Ovary (tissue), 3 donors: ENCODE measurements around the gene SSPN.

Source experiments
- CTCF ChIP-seq, 3 donors: fragments of 450-650 bp in 2 of 3; fragments of 200-600 bp in 1 of 3; IDR thresholded peaks; one replicate each; pipeline versions ENCODE4 v1.5.1 to v1.8.0; 2016 to 2022; ENCODE audit warnings: antibody characterized with exemption in 3 of 3, mild to moderate bottlenecking in 1 of 3
- EP300 ChIP-seq: sonication (generic); formaldehyde crosslinking; IDR thresholded peaks from one replicate; pipeline ENCODE4 v1.6.1; 2017; ENCODE audit warnings: antibody characterized with exemption
- POLR2A ChIP-seq: fragments of 450-650 bp; IDR thresholded peaks from one replicate; pipeline ENCODE4 v1.6.1; 2017; ENCODE audit warnings: antibody characterized with exemption, mild to moderate bottlenecking, moderate library complexity
- donor health status: DM: no; HTN: no; CAD: no.

- TF ChIP-seq CTCF (IDR thresholded peaks at IDR 0.05) = no peak
- no peak for TF ChIP-seq POLR2A
- TF ChIP-seq EP300 = no peak
Measured at GRCh38 chr12:26283617-26284016, 88.2 kb downstream of the SSPN start.
